HG02938 (cell line): ENCODE measurements around the gene CHRDL2.
"Not testable (repeated sequence)": the region's sequence is repeated elsewhere in the genome, so short reads cannot be mapped to it uniquely, and the experiment has no call there.

Experiments
- ATAC-seq: cut with Tn5 transposase; IDR thresholded peaks from one replicate; pipeline ENCODE4 v1.9.1; 2021; ENCODE audit warnings: mild to moderate bottlenecking, moderate library complexity; ENCODE audit not compliant: unreplicated experiment

CHRDL2 gene

DNA sequence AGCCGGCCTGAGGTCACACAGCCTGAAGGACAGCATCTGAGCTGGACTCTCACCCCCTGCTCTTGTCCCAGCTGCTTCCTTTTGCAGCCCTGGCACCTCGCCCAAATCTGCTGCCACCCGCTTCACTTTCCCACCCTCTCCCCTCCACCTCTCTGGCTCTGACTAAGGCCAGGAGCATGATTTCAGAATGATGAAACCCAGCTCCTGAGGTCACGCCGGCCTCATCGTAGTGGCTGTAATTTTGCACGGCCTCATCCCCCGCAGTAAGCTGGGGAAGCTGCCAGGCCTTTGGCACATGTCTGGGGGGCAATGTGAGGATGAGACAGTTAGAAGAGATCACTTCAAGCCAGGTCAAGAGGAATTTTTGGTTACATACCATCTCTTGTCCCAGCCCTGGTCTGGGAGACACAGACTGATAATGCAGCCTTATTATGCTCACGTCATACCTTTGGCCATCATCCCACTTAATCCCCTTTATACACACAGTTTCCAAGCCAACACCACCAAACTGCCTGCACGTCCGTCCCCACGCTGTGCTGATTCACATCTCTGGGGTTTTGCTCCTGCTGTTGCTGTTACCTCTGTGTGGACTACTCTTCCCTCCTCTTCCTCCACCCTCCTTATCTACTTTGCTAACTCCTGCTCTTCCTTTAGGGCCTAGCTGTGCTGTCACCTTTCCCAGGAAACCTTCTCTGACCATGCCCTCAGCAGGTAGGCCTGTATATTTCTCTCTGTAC lies 58.1 kb downstream of the CHRDL2 start:
- no peak for ATAC-seq

DNA sequence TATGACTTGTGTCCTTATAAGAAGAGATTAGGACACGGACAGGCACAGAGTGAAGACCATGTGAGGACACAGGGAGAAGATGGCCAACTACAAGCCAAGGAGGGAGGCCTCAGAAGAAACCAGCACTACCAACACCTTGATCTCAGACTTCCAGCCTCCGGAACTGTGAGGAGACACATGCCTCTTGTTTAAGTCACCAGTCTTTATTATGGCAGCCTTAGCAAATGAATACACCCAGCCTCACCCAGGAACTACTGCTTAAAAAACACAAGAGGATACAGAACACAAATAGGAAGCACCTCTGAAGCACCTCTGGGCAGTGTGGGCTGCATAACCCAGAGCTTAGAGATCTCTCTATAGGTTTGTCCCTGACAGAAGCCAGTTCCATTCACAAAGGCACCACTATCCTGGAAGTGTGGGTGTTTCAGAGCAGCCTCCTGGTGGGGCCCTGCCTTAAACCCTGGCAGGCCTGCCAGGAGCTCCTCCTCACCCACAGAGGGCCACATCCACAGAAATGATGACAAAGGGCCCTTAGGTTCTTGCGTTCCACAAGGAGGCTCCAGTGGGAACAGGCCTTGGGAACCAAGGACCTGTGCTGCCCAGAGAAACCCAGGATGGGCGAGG lies 58.8 kb downstream of the CHRDL2 start:
- no peak for ATAC-seq

DNA sequence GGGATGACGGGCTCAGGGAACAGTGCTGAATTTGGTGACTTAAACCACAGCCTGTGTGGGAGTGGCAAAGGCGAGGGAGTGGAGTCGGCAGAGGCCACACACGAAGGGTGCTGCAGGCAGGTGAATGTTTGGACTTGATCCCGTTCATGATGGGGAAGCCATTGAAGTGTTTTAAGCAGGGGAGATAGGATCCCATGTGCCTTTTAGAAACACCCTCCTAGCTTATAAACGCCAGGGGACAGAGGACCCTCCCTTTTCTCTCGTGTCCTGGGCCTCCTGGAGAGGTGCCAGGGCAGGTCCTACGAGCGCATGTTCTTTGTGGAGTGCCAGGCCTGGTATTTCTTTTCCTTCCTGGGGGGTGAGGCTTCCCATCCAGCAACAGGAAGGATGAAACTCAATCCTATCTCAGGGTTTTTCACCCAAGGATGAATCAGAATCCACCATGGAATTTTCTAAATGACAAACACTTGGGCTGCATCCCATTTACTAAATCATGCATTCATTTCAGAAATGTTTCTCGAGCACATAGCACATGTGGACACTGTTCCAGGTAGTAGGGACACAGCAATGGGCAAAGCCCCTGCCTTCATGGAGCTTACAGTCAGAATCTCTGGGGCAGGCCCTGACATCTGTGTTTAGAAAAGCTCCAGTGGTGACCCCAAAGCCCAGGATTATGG lies 59.6 kb downstream of the CHRDL2 start:
- no peak for ATAC-seq

GRCh38 chr11:74670171-74670570 lies 61.1 kb downstream of the CHRDL2 start:
- ATAC-seq = no peak

DNA sequence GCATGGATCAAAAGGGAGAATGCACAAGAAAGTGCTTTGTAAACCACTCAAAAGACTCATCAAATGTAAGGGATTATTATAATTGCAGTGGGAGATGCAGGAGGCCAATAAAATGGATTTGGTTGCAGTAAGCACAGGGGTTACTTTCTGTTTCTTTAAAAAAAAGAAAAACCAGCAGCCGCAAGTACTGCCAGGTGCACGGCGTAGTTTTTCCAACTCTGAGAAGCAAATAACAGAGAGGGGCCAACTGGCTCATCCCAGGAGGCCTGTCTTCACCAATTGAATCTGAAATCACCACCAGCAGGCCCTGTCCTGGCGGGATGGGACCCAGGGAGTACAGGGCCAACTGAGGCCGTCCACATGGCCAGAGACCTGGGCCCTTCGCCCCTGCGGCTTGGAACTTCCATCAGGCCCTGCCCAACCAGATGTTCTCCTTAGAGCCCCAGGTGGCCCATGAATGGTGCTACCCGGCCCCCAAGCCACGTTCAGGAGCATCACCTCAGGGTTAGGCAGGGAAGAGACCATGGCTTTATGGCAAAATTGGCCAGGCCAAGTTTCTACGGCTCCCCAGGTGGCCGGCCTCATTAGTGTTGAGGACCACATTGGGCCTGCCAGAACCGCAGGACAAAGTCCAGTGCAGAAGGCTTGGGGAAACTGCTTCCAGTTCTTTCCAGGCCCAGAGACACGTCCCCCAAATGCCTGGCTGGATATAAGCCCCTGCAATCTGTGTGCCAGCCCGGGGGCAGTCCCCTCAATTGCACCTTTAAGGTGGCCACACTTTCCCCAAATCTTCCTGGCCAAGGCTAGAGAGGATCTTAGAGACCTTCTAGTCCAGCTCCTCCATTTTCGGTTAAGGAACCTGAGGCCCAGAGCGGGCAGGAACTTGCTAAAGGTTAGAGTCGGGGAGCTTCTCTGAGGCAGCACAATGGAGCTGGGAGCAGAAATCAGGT lies 61.7 kb downstream of the CHRDL2 start:
- ATAC-seq = no peak

GRCh38 chr11:74663315-74663714 lies 67.9 kb downstream of the CHRDL2 start:
- no peak for ATAC-seq

- ATAC-seq = no peak
These were observed 68.6 kb downstream of the CHRDL2 start for GRCh38 chr11:74662487-74663103.

GRCh38 chr11:74659124-74659523 lies 72.1 kb downstream of the CHRDL2 start:
- not testable (repeated sequence) for ATAC-seq

DNA sequence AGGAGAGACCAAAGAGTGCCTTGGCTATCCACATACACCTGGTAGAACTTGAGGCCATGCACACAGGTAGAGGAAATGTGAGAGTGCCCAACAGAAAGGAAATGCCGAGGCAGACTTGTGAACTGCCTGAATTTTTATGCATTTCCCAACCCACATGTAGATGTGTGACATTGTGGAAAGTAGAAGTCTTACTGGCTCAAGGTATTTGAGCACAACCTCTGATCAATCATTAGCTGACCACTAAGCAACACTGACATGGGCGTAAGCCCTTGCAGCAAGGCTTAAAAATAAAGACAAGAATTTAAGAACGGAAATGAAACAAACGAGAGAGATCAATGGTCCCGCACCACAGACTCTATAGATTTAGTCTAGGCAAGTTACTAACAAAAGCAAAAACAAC lies 76.2 kb downstream of the CHRDL2 start:
- ATAC-seq = no peak

GRCh38 chr11:74650498-74650897 lies 80.7 kb downstream of the CHRDL2 start:
- ATAC-seq = no peak

DNA sequence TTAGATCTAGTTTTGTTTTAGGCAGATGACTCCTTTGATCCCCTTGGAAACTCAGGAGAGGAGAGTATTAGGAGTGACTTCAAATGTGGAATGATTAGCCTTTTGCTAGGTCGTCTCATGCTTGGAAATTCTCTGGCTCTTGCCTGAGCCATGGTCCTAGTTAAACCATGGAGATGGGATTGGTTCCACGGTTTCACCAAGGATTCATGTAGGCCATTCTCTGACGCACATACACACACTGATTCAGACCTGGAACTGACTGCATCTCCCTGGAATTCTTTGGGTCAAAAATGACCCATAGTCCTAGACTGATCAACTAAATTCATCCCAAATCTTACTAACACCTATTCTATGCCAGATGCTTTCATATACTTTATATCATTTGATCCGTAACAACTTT lies 82.3 kb downstream of the CHRDL2 start:
- ATAC-seq = no peak

- no peak for ATAC-seq
These were observed 83.4 kb downstream of the CHRDL2 start for GRCh38 chr11:74647831-74648230.

DNA sequence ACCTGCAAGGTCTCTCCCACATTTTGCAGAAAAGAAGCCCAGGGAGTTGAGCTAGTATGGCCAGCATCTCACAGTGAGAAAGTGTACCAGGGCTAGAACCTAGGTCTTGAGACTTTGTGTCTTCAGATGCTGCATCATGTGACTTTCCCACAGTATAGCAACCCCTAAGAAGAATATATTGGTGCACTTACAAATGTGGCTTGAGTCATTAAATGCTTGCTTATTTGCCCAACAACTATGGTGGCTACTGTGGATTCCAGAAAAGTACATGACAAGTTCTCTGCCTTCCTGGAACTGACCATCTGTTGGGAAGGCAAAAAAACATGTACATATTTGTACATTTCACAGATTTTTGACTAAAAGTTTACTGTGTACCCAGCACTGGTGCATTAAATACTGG lies 83.8 kb downstream of the CHRDL2 start:
- no peak for ATAC-seq

DNA sequence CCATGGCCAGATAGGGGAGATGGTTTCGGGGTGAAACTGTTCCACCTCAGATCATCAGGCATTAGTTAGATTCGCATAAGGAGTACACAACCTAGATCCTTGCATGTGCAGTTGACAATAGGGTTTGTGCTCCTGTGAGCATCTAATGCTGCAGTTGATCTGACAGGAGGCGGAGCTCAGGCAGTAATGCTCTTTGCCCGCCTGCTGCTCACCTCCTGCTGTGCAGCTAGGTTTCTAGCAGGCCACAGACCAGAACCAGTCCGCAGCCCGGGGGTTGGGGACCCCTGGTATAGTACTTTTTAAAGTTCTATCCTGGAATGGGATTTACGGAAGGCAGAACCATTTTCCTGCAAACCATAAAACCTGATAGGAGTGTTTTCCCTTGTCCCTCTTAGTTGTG lies 84.3 kb downstream of the CHRDL2 start:
- no peak for ATAC-seq
